OCI-LY1 (cell line): ENCODE results near the gene MAPT.

ENCODE experiments used
- H2AFZ ChIP-seq: fragments of 200-600 bp; sonication (generic), shearing (Covaris generic); 2 replicates; pipeline ENCODE4 v1.6.0; 2014; ENCODE audit warnings: antibody characterized with exemption, mild to moderate bottlenecking, low read length
- H3F3A ChIP-seq: fragments of 200-600 bp; sonication (generic), shearing (Covaris generic); 2 replicates; pipeline ENCODE4 v1.6.0; 2014; ENCODE audit warnings: mild to moderate bottlenecking, antibody characterized with exemption, low read length, moderate library complexity; ENCODE audit not compliant: insufficient read depth
- H3K27ac ChIP-seq: fragments of 200-600 bp; sonication (generic); 2 replicates; pipeline ENCODE4 v1.5.1; 2014; ENCODE audit warnings: low read length, mixed run types, mild to moderate bottlenecking, low read depth; ENCODE audit not compliant: poor library complexity, severe bottlenecking
- H3K27me3 ChIP-seq: fragments of 200-600 bp; sonication (generic); 2 replicates; pipeline ENCODE4 v1.6.0; 2014; ENCODE audit warnings: antibody characterized with exemption, mild to moderate bottlenecking, low read length, moderate library complexity; ENCODE audit not compliant: insufficient read depth
- H3K36me3 ChIP-seq: fragments of 200-600 bp; sonication (generic); 2 replicates; pipeline ENCODE4 v1.6.1; 2014; ENCODE audit warnings: mild to moderate bottlenecking, antibody characterized with exemption, low read length, moderate library complexity, mixed read lengths; ENCODE audit not compliant: insufficient read depth
- H3K4me1 ChIP-seq: fragments of 200-600 bp; sonication (generic); 2 replicates; pipeline ENCODE4 v1.5.1; 2014; ENCODE audit warnings: mild to moderate bottlenecking, low read length, moderate library complexity; ENCODE audit not compliant: insufficient read depth, severe bottlenecking
- H3K4me2 ChIP-seq: fragments of 200-600 bp; sonication (generic), shearing (Covaris generic); 2 replicates; pipeline ENCODE4 v1.6.1; 2014; ENCODE audit warnings: low read length
- H3K4me3 ChIP-seq: fragments of 200-600 bp; sonication (generic); 2 replicates; pipeline ENCODE4 v1.5.1; 2014; ENCODE audit warnings: low read length, low read depth, mild to moderate bottlenecking, mixed read lengths; ENCODE audit not compliant: poor library complexity, severe bottlenecking
- H3K79me2 ChIP-seq: fragments of 200-600 bp; shearing (Covaris generic); 2 replicates; pipeline ENCODE4 v1.6.1; 2016; ENCODE audit warnings: mixed run types, low read length, mixed read lengths; ENCODE audit not compliant: insufficient read depth
- H3K9ac ChIP-seq: fragments of 200-600 bp; sonication (generic), shearing (Covaris generic); 2 replicates; pipeline ENCODE4 v1.6.1; 2014; ENCODE audit warnings: mild to moderate bottlenecking, low read length, mixed read lengths
- H3K9me2 ChIP-seq: fragments of 200-600 bp; sonication (generic), shearing (Covaris generic); 2 replicates; pipeline ENCODE4 v1.6.1; 2014; ENCODE audit warnings: low read depth, mild to moderate bottlenecking, low read length, mixed read lengths
- H3K9me3 ChIP-seq: fragments of 200-600 bp; shearing (Covaris generic); 2 replicates; pipeline ENCODE4 v1.6.1; 2014; ENCODE audit warnings: low read length, mixed read lengths
- H4K20me1 ChIP-seq: fragments of 200-600 bp; sonication (generic), shearing (Covaris generic); 2 replicates; pipeline ENCODE4 v1.6.0; 2016; ENCODE audit warnings: mild to moderate bottlenecking, low read length; ENCODE audit not compliant: insufficient read depth
- CTCF ChIP-seq: fragments of 200-600 bp; sonication (generic), shearing (Covaris generic); IDR thresholded peaks from 2 replicates; pipeline ENCODE4 v1.5.1; 2017; ENCODE audit warnings: mild to moderate bottlenecking, antibody characterized with exemption, low read length, moderate library complexity, mixed read lengths
- EZH2 ChIP-seq: fragments of 200-600 bp; sonication (generic), shearing (Covaris generic); IDR thresholded peaks from 2 replicates; pipeline ENCODE4 v1.8.0; 2017; ENCODE audit warnings: borderline replicate concordance, mixed run types, mild to moderate bottlenecking, antibody characterized with exemption, low read length, moderate library complexity, mixed read lengths

Gene MAPT

GRCh38 chr17:46031920-46032319, 137.6 kb downstream of the MAPT start:
- H3K4me3 ChIP-seq: no peak overlapping the region

GRCh38 chr17:46032909-46033308, 138.6 kb downstream of the MAPT start:
- Histone ChIP-seq H2AFZ (no peak overlapping the region), H3K9me2 (no peaks in the 10 kb centered on the region), H3K27ac (no peak overlapping the region), H3K9ac (no peak overlapping the region), H3K36me3 (peaks cover 87% of the 10 kb centered on the region), H3K9me3 (no peaks in the 10 kb centered on the region), H3K4me3 (no peak overlapping the region), H3K27me3 (no peaks in the 10 kb centered on the region), H3K79me2 (no peaks in the 10 kb centered on the region), H3K4me1 (peaks cover 11% of the 10 kb centered on the region), H3K4me2 (no peak overlapping the region), H4K20me1 (no peaks in the 10 kb centered on the region), H3F3A (no peaks in the 10 kb centered on the region)
- TF ChIP-seq EZH2 (no peak), CTCF (no peak)

More at GRCh38 chr17:46031920-46032319, 137.6 kb downstream of the MAPT start:
- H3K36me3 ChIP-seq: peaks cover 86% of the 10 kb centered on the region
- H3F3A ChIP-seq: no peaks in the 10 kb centered on the region
- TF ChIP-seq CTCF (no peak), EZH2 (no peak)
- H3K27me3 ChIP-seq: no peaks in the 10 kb centered on the region
- H3K4me1 ChIP-seq: peaks cover 20% of the 10 kb centered on the region
- H3K4me2 ChIP-seq: no peak overlapping the region
- no peaks in the 10 kb centered on the region for H3K79me2 ChIP-seq
- H3K9ac ChIP-seq: no peak overlapping the region
- no peaks in the 10 kb centered on the region for H4K20me1 ChIP-seq
- no peak overlapping the region for H3K27ac ChIP-seq
- H3K9me3 ChIP-seq: no peaks in the 10 kb centered on the region
- H2AFZ ChIP-seq: no peak overlapping the region
- H3K9me2 ChIP-seq: no peaks in the 10 kb centered on the region

- Histone ChIP-seq H3K4me3 (no peak overlapping the region), H3K9me3 (no peaks in the 10 kb centered on the region), H3K4me1 (peaks cover 10% of the 10 kb centered on the region), H3F3A (no peaks in the 10 kb centered on the region), H3K9ac (no peak overlapping the region), H3K27me3 (no peaks in the 10 kb centered on the region), H3K27ac (no peak overlapping the region), H3K79me2 (no peaks in the 10 kb centered on the region), H4K20me1 (no peaks in the 10 kb centered on the region), H3K9me2 (no peaks in the 10 kb centered on the region), H2AFZ (no peak overlapping the region), H3K4me2 (no peak overlapping the region), H3K36me3 (peaks cover 87% of the 10 kb centered on the region)
- TF ChIP-seq EZH2 (no peak), CTCF (no peak)
Measured at GRCh38 chr17:46033392-46033791, 139.0 kb downstream of the MAPT start.
